Activated T-cell treated with anti-CD3 and anti-CD28 coated beads, Interleukin-2, amount 50 U/mL, for 48 hours (primary cell): ENCODE data around the gene TEX19.
"Not testable (repeated sequence)": the region's sequence is repeated elsewhere in the genome, so short reads cannot be mapped to it uniquely, and the experiment has no call there.

ENCODE experiments used
- DNase-seq, 2 experiments: peaks; one replicate each; pipeline ENCODE4 v3.0.0-alpha.2; 2020

Gene TEX19

DNA sequence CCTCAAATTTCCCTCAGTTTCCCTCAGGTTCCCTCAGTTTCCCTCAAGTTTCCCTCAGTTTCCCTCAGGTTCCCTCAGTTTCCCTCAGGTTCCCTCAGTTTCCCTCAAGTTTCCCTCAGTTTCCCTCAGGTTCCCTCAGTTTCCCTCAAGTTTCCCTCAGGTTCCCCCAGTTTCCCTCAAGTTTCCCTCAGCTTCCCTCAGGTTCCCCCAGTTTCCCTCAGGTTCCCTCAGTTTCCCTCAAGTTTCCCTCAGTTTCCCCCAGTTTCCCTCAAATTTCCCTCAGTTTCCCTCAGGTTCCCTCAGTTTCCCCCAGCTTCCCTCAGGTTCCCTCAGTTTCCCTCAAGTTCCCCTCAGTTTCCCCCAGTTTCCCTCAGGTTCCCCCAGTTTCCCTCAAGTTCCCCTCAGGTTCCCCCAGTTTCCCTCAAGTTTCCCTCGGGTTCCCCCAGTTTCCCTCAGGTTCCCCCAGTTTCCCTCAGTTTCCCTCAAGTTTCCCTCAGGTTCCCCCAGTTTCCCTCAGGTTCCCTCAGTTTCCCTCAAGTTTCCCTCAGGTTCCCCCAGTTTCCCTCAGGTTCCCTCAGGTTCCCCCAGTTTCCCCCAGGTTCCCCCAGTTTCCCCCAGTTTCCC is 516 bp downstream of the TEX19 start:
- DNase-seq: not testable (repeated sequence)

DNA sequence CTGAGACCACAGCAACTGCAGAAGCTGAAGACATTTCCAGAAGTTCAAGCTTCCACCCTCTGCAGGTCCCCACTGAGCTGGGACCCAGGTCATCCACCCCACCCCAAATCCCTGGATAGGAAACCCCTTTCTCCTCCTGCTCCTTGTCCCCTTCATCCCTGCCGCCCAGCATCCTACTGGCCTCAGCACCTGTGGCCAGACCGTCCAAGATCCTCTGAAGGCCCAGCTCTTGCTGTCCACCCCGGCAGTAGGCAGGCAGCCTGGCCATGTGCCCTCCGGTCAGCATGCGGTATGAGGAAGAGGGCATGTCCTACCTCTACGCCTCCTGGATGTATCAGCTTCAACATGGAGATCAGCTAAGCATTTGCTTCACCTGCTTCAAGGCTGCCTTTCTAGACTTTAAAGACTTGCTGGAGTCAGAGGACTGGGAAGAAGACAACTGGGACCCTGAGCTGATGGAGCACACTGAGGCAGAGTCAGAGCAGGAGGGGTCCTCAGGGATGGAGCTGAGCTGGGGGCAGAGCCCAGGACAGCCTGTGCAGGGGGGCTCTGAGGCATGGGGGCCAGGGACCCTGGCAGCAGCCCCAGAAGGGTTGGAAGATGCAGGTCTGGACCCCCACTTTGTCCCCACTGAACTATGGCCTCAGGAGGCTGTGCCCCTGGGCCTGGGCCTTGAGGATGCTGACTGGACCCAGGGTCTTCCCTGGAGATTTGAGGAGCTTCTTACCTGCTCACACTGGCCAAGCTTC is 3.0 kb downstream of the TEX19 start:
- DNase-seq: no peak

DNA sequence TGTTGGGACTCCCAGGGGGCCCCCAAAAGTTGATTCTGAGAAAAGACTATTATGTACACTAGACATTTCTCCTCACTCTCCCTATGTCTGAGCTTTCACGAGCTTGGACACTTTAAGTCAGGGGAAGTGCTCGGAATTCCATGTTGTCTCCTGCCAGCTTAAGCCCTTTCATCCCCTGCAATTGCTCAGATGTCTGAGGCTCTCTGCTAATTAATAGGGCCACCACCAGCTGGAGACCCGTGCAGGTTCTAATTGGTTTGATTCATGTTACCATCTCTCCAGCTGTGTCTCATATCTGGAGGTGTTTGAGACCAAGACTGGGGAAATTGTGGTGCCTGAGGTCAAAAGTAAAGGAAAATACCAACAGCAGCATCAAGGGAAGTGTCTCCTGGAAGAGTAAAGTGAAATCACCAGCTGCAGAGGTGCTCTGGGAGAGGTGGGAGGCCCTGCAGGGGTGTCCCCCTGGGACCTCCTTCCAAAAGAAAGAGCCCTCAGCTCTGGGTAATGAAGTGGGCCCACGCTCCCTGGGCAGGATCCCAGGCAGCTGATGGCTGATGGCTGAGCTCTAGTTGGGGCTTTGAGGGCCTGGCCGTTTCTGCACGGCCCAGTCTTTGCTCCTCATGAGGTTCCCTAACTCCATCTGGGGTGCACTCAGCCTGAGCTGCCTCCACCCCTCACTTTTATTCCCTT is 6.7 kb downstream of the TEX19 start:
- DNase-seq: no peak

DNA sequence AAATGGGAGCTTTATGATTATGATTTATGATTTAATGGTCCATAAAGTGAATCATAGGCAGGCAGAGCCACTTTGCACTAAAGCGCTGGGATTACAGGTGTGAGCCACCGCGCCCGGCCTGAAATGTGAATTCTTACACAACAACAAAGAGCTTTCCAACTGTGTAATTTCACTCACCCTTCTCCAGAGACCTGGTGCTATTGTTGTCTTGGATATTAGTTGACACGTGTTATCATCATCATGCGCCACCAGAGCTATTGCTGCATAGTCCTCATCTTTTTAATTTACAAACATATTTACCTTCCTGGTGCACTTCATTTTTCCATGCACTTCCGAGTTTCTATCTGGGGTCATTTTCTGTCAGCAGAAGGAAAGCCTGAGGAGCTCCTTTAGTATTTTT is 7.7 kb downstream of the TEX19 start:
- DNase-seq: no peak

DNA sequence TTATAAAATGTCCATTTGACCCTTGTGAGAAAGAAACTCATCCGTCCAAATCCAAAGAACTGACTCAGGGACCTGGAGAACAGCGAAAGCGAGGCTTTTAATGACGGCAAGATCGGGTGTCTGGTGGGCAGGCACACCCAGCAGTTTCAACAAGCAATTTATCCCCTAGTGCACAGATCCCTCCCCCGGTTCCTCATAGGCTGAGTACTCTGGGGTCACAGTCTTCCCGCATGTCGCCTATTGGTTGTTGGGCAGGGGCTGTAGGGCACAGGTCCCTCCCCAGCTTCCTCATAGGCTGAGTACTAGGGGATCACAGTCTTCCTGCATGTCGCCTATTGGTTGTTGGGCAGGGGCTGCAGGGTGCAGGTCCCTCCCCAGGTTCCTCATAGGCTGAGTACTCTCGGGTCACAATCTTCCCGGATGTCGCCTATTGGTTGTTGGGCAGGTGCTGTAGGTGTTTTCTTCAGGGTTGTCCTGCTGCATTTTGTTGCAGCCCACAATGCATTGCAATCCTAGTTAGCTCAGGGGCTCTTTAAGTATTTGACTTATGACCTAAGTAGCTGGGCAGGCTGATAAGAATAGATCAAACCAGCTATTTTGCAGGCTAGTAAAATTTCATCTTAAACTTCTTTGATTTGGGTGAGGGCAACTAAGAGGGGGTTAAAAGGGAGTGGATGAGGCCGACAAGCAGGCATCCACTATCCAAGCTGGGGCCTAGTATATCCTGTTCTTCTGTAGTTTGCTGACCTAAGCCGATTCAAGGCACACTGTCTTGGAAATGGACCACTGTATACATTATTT is 8.9 kb downstream of the TEX19 start:
- DNase-seq: no peak

DNA sequence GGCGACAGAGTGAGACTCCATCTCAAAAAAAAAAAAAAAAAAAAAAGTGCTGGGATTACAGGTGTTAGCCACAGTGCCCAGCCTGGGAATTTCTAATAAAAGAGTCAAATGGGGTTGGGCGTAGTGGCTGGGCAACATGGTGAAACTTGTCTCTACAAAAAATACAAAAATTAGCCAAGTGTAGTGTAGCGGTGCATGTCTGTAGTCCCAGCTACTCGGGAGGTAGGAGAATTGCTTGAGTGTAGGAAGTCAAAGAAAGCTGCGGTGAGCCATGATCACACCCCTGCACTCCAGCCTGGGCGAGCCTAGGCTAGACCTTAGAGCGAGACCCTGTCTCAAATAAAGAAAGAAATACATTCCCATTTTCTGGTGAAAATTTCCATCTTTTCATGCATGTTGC is 10.2 kb downstream of the TEX19 start:
- DNase-seq: no peak

DNA sequence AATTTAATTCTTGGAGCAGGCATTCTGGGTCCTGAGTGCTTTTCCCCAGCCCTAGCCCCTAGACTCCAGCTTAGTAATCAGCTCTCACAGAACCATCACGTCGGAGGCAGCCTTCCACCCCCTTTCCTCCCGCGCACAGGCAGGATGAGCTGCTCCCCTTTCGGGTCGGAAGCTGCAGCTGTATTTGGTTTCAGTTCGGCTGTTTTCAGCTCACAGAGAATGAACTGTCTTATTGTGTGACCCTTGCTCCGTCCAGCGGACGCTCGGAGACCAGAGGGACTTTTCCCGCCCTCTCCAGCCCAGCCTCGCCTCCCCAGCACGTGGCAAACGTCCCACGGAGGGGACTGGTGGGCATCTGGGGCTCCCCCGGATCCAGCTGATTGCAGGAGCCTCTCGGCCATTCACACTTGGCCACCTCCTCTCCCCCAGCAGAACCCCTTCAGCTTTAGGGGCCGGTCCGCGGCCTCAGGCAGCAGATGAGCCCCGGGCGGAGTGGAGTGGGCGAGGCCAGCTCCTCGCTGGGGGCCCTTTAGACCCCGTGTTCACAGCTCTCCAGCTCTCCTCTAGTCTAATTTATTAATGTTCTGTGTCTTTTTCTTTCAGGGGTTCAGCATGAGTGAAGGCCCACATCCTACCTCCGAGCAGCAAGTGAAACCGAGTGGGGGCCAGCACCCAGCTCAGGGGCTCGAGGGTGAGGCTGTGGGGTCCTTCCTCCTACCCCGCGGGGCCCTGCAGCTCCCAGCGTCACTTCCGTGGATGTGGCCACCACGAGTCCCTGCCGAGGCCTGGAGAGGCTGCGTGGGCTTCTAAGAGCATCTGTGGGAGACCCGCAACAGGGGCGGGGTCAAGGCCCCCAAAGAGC is 11.7 kb downstream of the TEX19 start:
- peak; percentile 44 to 48 for DNase-seq

DNA sequence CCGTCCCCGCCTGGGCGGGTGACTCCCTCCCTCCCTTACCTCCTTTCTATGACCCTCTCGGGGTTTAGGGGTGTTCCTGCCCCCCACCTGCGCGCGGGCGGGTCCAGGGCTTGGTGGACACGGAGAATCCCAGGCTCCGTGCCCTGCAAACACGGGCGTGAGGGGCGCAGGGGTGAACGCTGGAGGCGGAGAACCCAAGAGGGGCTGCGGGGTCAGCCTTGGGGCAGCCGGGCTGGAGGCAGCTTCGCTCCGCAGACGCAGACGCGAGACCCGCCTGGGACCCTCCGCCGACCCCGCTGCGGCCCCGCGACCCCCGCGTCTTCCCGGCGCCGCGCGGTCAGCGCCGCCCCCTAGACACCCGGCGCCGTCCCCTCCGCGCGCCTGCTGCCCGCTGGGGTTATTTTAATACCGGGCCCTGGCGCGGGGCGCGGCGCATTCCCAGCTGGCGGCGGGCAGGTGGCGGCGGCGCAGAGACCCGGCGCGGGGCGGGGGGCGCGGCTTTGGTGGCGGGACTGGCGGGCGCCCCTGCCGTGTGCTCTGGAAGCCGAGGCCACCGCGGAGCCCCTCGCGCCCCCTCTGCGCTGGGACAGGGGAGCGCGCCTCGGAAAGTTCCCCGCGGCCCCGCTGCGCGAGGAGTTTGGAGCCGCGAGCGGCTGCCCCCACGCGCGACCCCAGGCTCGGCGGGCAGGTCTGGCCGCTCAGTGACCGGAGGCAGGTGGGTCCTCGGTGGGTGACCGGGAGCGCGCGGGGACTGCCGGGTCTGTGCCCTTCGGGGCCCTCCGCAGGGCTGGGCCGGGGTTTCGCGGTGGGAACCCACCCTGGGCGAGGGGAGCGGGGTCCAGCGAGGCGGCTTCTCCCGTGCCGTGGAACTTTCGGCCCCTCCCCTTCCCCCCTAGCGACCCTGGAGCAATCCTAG is 12.5 kb downstream of the TEX19 start, which contains the start of gene UTS2R:
Gene UTS2R (plus strand): TSS at position 433 of the 916 bp plus-strand sequence. CDS start 2,560 bp downstream, outside the sequence.
- DNase-seq: no peak

DNA sequence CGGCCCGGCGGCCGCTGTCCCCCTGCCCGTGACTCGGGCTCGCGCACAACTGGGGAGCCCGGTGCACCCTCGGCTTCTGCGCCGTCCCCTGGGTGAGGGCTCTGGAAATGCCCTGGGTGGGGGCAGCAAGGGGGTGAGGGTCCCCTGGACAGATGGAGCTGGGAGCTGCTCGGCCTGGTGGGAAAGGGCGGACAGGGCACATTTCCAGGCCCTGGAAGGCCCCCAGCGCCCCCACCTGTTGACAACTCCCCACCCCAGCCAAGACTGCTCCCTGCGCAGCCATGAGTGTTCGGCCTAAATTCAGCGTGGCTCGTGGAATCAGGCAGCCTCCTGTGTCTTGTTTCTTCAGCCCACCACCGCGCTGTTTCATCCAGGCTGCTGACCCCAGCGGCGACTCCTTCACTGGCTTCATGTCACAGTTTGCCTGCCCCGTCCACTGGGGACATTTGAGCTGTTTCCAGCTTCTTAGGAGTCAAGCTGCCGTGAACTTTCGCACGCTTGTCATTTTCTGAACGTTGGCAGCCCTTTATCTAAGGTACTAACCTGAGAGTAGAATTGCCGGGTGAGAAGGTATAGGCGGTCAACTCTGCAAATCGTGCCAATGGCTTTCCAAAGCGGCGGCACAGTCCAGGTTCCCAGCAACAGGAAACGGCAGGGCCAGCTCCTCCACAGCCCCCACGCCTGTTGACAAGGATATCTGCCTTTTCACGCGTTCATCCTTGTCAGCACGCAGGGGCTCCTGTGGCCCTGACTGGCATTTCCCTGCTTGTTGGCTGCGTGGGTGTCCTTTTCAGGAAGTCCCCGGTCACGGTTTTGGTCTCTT is 13.4 kb downstream of the TEX19 start:
- no peak for DNase-seq

DNA sequence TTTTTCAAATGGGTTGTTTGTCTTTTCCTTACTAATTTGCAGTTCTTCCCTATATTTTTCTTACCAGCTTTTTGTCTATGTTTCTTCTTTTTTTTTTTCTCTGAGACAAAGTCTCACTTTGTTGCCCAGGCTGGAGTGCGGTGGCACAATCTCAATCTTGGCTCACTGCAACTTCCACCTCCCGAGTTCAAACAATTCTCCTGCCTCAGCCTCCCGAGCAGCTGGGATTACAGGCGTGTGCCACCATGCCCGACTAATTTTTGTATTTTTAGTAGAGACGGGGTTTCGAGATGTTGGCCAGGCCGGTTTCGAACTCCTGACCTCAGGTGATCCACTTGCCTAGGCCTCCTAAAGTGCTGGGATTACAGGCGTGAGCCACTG is 14.0 kb downstream of the TEX19 start:
- DNase-seq: not testable (repeated sequence)

DNA sequence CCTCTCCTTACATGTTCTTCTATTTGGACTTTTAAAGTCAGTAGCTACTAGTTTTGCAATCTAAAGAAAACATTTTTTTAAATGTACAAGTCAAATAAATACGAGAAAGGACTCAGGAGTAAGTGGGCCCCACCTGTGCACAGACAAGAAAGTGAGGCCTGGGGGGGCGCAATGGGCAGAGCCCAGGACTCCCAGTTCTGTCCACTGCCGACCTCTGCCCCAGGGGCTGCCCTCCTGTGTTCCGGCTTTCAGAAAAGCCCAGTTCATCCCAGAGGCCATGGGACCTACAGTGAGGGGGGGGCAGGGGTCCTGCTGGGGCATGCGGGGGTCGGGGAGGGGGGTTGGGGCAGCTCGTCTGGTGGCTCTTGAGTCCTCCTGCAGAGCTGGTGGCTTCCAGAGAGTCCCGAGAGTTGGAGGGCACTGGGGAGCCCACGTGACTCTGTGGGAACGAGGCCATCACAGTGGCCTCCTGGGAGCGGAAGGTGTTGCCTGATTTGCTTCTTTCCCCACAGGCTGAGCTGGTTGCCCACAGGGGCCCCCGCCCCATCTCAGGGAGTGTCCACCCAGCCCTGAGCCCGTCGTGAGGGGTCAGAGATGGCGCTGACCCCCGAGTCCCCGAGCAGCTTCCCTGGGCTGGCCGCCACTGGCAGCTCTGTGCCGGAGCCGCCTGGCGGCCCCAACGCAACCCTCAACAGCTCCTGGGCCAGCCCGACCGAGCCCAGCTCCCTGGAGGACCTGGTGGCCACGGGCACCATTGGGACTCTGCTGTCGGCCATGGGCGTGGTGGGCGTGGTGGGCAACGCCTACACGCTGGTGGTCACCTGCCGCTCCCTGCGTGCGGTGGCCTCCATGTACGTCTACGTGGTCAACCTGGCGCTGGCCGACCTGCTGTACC is 14.9 kb downstream of the TEX19 start:
- DNase-seq: no peak

DNA sequence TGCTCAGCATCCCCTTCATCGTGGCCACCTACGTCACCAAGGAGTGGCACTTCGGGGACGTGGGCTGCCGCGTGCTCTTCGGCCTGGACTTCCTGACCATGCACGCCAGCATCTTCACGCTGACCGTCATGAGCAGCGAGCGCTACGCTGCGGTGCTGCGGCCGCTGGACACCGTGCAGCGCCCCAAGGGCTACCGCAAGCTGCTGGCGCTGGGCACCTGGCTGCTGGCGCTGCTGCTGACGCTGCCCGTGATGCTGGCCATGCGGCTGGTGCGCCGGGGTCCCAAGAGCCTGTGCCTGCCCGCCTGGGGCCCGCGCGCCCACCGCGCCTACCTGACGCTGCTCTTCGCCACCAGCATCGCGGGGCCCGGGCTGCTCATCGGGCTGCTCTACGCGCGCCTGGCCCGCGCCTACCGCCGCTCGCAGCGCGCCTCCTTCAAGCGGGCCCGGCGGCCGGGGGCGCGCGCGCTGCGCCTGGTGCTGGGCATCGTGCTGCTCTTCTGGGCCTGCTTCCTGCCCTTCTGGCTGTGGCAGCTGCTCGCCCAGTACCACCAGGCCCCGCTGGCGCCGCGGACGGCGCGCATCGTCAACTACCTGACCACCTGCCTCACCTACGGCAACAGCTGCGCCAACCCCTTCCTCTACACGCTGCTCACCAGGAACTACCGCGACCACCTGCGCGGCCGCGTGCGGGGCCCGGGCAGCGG is 15.7 kb downstream of the TEX19 start:
- DNase-seq: no peak

DNA sequence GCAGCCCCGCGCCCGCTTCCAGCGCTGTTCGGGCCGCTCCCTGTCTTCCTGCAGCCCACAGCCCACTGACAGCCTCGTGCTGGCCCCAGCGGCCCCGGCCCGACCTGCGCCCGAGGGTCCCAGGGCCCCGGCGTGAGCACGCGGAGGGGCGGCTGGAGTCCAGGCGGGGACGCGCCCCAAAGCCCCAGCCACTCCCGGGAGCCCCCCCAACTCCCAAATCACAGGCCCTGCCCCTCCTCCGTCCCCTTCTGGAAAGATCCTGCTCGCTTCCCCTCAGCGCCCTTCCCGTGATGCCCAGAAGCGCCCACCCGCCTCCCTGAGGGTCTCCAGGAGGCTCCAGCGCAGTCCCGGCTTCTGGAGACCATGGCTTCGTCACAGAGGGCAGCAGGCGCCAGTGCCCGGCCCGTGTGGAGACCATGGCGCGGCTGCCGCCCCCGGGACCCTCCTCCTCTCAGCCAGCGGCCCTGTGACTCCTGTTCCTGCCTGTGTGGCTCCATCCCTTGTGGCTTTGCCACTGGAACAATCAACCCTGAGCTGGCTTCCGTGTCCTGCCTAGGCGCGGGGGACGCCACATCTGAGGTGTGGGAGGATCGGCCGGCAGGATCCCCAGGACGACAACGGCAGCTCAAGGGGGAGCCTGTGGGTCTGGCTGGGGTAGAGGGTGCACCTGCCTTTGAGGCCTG is 16.5 kb downstream of the TEX19 start:
- no peak for DNase-seq

DNA sequence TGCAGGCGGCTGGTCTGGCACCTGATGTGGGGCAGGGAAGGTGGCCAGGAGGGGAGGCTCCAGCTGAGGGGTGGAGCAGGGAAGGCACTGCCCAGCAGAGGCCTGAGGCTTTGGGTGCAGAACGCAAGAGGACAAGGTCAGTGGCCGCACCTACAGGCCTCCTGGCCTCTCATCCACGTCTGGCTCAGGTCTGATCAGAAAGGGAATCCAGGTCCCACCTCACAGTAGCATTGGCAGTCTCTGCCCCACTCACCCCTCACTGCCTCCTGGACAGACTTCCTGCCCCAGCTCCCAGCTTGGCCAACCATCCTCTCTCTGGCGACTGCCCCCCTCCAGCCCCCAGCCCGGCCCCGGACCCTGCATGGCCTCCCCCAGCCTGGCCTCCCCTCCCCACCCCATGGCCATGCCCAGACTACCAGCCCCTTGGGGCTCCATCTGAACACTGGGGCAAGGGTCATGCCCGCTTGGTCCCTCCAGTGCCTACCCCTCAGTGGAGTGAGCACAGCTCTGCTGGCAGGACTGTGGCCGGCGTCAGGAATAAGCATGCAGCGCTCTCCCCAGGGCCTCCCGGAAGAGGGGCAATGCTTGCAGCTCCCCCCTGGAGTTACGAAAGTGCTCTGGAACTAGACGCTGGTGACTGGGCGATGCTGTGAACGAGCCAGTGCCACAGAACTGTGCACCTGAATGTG is 17.1 kb downstream of the TEX19 start:
- no peak for DNase-seq

DNA sequence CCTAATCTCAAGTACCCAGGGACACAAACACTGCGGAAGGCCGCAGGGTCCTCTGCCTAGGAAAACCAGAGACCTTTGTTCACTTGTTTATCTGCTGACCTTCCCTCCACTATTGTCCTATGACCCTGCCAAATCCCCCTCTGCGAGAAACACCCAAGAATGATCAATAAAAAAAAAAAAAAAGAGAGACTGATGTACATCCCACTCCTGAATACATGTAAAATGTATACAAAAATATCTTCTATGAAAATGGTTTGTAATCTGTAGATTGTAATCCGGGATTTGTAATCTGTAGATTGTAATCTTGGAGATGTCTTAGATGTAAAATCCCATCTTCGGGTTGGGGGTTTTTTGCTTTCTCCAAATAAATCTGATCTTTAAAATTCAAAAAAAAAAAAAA is 18.2 kb downstream of the TEX19 start:
- not testable (repeated sequence) for DNase-seq

DNA sequence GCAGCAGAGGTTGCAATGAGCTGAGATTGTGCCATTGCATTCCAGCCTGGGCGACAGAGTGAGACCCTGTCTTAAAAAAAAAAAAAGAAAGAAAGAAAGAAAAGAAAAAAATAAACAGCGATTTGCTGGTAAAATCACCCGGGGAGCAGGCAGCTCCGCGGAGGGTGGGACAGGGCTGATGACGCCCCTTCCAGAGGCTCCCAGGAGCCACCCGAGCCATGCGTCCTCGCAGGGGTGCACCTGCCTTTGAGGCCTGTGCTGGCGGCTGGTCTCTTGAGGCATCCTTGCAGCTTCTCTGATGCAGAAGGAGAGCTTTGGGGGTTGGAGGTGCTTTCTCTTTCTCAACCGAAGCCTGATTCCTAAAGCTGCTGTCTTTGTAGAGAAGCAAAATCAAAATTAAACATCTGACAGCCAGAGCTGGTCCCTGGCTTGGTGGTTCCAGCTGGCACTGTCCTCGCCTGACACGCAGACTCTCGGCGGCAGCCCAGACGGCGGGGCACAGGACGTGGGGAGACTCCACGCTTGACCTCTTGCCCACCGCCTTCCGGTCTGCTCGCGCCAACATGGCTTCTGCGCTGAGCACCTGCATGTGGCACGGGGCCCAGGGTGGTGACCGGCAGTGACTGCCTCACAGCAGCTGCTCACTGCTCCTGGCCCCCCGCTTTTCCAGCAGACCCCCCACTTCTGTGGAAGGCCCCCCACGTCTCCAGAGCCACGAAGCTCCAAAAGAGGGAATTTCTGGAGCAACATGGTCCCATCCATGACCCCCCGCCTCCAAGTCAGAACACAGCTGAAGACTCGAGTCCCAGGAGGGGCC is 19.1 kb downstream of the TEX19 start:
- no peak for DNase-seq

DNA sequence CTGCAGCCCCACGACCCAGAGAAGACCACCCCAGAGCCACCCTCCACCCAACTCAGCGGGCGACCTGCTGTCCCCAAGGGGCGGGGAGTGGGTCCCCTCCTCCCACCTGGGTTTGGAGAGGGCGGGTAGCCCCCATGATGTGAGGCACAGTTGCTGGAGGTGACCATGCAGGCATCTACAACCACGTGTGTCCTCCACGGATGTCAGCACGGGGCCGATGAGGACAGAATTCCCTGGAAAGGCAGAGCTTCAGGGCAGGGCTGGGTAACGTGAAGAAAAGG is 19.6 kb downstream of the TEX19 start:
- no peak for DNase-seq
